Naive B cell (primary cell): ENCODE results near the gene ABCC3. TPM values are rescaled to one million over a fixed set of nuclear protein-coding genes. Genes with fewer than 3 reads are reported as not detected.

Source experiments
- ATAC-seq, 2 donors: fragments of 150-1000 bp; cut with Tn5 transposase; 2 replicates each; pipeline ENCODE4 v1.10.0; 2021; ENCODE audit warnings: low read depth in 2 of 2, mild to moderate bottlenecking in 2 of 2, moderate library complexity in 2 of 2
- DNase-seq: peaks from one replicate; pipeline ENCODE4 v3.0.0; 2022
- H3K27ac Mint-ChIP-seq, 6 donors: one replicate each; pipeline ENCODE4 v1.8.0; 2020 to 2022; ENCODE audit warnings: mild to moderate bottlenecking in 6 of 6, mixed read lengths in 6 of 6, moderate library complexity in 5 of 6, inconsistent platforms in 2 of 6
- H3K27me3 Mint-ChIP-seq, 3 donors: one replicate each; pipeline ENCODE4 v1.8.0; 2021 to 2022; ENCODE audit warnings: mixed read lengths in 3 of 3, mild to moderate bottlenecking in 1 of 3
- H3K36me3 Mint-ChIP-seq, 2 donors: one replicate each; pipeline ENCODE4 v1.8.0; 2020 to 2022; ENCODE audit warnings: mixed read lengths in 2 of 2, inconsistent platforms in 1 of 2, mild to moderate bottlenecking in 1 of 2
- H3K4me1 Mint-ChIP-seq, 3 donors: one replicate each; pipeline ENCODE4 v1.8.0; 2020 to 2022; ENCODE audit warnings: mixed read lengths in 3 of 3, inconsistent platforms in 1 of 3, mild to moderate bottlenecking in 1 of 3, moderate library complexity in 1 of 3
- H3K4me3 Mint-ChIP-seq, 8 donors: one replicate each; pipeline ENCODE4 v1.8.0; 2020 to 2022; ENCODE audit warnings: mild to moderate bottlenecking in 8 of 8, mixed read lengths in 8 of 8, moderate library complexity in 8 of 8, inconsistent platforms in 2 of 8
- H3K9me3 Mint-ChIP-seq, 7 donors: one replicate each; pipeline ENCODE4 v1.8.0; 2020 to 2022; ENCODE audit warnings: mixed read lengths in 7 of 7, mild to moderate bottlenecking in 5 of 7, inconsistent platforms in 2 of 7, moderate library complexity in 1 of 7
- polyA plus RNA-seq, 6 donors: library from polyadenylated mRNA; unstranded; fragments of 300-500 nt; fragmentation: Illumina TruSeq; gene quantifications; one replicate each; pipeline ENCODE4 v1.2.3, GENCODE V29; 2021; ENCODE audit warnings: low read depth in 6 of 6

ABCC3 gene
- polyA plus RNA-seq, 6 donors from 2014 or later, result 0.44 to 0.99 (median 0.76) TPM; not detected in 2

DNA sequence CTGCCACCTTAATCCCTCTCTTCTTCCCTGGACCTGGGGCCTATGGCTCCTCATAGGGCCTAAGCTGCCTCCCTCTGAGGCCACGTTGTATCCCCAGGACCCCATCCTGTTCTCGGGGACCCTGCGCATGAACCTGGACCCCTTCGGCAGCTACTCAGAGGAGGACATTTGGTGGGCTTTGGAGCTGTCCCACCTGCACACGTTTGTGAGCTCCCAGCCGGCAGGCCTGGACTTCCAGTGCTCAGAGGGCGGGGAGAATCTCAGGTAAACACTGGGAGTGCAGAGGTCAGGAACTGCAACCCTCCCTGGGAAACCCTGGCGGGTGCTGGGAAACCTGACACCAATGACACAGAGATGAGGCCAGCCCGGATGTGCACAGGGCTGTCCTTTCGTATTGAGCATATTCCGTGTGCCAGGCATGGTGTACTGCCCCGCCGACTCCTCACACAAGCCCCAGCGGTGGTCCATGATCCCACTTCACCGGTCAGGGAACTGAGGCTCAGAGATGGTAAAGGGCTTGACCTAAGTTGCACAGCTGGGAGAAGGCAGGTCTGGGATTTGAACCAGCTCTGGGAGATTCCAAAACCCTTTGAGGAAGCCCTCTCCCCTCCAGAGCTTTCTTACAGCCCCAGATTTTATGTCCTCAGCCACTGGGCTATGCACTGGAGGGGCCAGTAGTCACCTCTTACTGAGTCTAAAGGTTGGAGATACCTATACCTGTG, 50.1 kb downstream of the ABCC3 start:
- H3K27me3 Mint-ChIP-seq, result peaks cover 11 to 42% (median 30%) of the 10 kb centered on the region in 3 donors
- no peaks in the 10 kb centered on the region for H3K36me3 Mint-ChIP-seq
- peak overlapping the region in 1 of 6 donors; percentile 42 for H3K27ac Mint-ChIP-seq
- H3K4me1 Mint-ChIP-seq, result peaks cover 6 to 9% (median 8%) of the 10 kb centered on the region in 3 donors
- H3K9me3 Mint-ChIP-seq, result no peaks in the 10 kb centered on the region
- no peak overlapping the region for H3K4me3 Mint-ChIP-seq
- no peak for DNase-seq
- no peak for ATAC-seq

DNA sequence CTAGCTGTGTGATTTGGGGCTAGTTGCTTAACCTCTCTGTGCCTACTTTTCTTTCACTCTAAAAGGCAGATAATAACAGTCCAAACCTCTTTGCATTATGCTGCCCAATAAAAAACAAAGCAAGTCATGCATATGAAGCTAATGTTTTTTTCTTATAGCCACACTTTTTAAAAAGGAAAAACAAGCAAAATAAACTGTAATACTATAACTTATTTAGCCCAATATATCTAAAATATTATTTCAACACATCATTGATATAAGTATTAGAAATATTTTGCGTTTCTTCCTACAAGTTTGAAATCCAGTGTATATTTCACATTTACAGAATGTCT, 50.6 kb downstream of the ABCC3 start:
- Mint-ChIP-seq H3K27me3 (peaks cover 8 to 37% (median 25%) of the 10 kb centered on the region in 3 donors), H3K9me3 (no peaks in the 10 kb centered on the region), H3K4me1 (peaks cover 6 to 9% (median 8%) of the 10 kb centered on the region in 3 donors), H3K27ac (no peak overlapping the region), H3K36me3 (no peaks in the 10 kb centered on the region), H3K4me3 (no peak overlapping the region)
- no peak for ATAC-seq
- DNase-seq, result no peak

DNA sequence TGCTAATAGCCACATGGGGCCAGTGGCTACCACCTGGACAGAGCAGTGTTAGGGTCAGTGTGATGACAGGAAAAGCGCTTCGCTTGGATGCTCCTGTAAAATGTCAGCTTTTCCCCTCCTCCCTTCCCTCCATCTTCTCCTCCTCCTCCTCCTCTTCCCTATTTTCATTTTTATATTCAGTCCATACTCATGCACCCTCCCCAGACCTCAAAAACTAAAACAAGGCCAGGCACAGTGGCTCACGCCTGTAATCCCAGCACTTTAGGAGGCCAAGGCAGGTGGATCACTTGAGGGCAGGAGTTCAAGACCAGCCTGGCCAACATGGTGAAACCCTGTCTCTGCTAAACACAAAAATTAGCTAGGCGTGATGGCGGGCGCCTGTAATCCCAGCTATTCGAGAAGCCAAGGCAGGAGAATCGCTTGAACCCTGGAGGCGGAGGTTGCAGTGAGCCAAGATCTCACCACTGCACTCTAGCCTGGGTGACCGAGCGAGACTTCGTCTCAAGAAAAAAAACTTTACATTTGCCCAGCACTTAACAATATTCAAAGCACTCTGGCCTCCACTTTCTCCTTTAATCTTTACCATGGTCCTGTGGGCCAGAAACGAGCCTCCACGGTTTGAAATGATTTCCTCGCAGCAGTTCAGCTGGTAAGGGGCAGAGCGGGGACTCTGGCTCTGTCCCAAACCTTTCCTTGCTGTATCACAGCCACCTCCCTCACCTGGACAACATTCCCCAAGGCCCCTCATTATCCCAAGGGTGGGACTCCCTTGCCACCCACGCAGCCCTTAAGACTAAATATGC, 51.2 kb downstream of the ABCC3 start:
- peaks cover 4 to 9% (median 6%) of the 10 kb centered on the region in 3 donors for H3K4me1 Mint-ChIP-seq
- H3K27me3 Mint-ChIP-seq, result peaks cover 8 to 31% (median 19%) of the 10 kb centered on the region in 3 donors
- no peak overlapping the region for H3K4me3 Mint-ChIP-seq
- no peaks in the 10 kb centered on the region for H3K36me3 Mint-ChIP-seq
- no peaks in the 10 kb centered on the region for H3K9me3 Mint-ChIP-seq
- no peak overlapping the region for H3K27ac Mint-ChIP-seq
- no peak for DNase-seq
- no peak for ATAC-seq

DNA sequence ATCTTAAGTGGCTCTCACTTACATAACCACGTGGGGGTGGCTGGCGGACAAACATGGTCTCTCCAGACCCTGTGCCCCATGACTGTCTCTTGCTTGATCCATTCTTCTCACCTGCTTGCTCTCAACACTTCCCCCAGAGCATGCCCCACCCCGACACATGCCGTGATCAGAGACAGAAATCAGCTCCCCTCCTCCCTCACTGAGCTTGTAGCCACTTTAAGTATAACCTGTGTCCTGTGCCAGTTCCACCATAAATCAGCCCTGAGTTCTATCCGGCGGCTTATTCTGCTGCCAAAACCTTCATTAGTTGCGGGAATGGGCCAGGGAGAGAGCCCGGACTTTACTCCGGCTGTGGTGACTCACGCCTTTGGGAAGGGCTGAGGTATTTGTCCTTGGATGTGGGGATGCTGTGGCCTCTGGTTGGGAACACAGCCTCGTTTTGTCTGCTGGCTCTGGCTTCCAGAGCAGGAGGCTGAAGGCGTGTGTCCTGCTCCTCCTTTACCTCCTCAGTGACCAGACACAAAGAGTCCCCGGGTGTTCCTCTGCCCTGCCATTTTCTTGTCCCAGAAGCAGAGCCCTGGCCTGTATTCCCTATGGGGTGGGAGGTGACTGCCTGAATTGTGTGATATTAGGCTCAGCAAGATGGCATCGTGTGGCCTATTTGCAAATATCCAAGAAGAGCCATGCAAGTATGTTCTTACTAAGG, 52.0 kb downstream of the ABCC3 start:
- Mint-ChIP-seq H3K27ac (peak overlapping the region in 1 of 6 donors; percentile 53), H3K9me3 (no peaks in the 10 kb centered on the region), H3K36me3 (no peaks in the 10 kb centered on the region), H3K4me1 (peaks cover 0 to 4% (median 0%) of the 10 kb centered on the region in 3 donors), H3K27me3 (peaks cover 1 to 23% (median 11%) of the 10 kb centered on the region in 3 donors), H3K4me3 (no peak overlapping the region)
- no peak for ATAC-seq
- no peak for DNase-seq

DNA sequence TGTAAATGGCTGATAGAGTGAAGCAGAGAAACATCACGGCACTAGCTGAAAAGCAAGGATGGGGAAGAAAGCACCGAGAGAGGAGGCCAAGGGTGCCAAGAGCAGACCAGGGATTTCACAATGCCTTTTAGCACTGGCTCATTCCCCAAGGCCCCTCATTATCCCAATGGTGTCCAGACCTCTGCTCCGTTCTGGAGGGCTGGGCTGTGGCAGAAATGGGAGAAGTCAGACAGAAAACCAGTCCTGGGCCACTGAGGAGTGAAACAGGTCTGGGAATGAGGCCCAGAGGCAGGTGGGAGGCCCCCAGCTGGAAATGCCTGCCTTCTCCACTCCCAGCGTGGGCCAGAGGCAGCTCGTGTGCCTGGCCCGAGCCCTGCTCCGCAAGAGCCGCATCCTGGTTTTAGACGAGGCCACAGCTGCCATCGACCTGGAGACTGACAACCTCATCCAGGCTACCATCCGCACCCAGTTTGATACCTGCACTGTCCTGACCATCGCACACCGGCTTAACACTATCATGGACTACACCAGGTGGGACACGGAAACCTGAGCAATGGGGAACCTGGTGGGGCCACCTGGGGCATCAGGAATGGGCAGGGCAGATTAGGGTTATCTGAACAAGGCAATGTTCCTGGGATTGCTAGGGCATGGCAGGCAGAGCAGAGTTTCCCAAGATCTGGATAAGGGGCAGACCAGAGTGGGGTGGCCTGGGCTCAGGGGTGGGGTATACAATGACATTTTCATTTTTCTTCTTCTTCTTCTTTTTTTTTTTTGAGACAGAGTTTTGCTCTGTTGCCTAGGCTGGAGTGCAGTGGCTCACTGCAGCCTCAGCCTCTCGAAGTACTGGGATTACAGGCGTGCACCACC, 52.8 kb downstream of the ABCC3 start:
- H3K36me3 Mint-ChIP-seq, result no peaks in the 10 kb centered on the region
- peaks cover 0 to 15% (median 3%) of the 10 kb centered on the region in 3 donors for H3K27me3 Mint-ChIP-seq
- peak overlapping the region in 1 of 6 donors; percentile 53 for H3K27ac Mint-ChIP-seq
- no peaks in the 10 kb centered on the region for H3K9me3 Mint-ChIP-seq
- H3K4me3 Mint-ChIP-seq, result no peak overlapping the region
- no peaks in the 10 kb centered on the region for H3K4me1 Mint-ChIP-seq
- DNase-seq (no peak), ATAC-seq (no peak)

DNA sequence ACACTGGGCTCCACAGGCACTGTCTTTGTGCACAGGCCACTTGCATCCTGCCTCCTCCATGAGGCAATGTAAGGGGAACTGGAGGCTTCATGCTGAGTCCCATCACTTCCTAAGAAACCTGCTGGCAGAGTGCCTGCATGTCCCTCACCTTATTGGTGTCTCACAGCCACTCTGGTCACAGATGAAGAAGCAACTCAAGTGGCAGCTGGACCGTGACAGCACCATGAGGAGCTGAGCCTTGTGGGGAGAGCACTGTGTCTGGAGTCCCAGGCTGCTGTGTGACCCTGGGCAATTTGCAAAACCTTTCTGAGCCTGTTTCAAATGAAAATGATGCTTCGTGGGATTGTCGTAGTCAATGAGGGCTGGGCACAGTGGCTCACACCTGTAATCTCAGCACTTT, 53.6 kb downstream of the ABCC3 start:
- DNase-seq (no peak), ATAC-seq (no peak)
- H3K27me3 Mint-ChIP-seq, result peaks cover 0 to 8% (median 0%) of the 10 kb centered on the region in 3 donors
- no peaks in the 10 kb centered on the region for H3K9me3 Mint-ChIP-seq
- peak overlapping the region in 1 of 6 donors; percentile 89 for H3K27ac Mint-ChIP-seq
- no peak overlapping the region for H3K4me3 Mint-ChIP-seq
- no peaks in the 10 kb centered on the region for H3K4me1 Mint-ChIP-seq
- H3K36me3 Mint-ChIP-seq, result no peaks in the 10 kb centered on the region

DNA sequence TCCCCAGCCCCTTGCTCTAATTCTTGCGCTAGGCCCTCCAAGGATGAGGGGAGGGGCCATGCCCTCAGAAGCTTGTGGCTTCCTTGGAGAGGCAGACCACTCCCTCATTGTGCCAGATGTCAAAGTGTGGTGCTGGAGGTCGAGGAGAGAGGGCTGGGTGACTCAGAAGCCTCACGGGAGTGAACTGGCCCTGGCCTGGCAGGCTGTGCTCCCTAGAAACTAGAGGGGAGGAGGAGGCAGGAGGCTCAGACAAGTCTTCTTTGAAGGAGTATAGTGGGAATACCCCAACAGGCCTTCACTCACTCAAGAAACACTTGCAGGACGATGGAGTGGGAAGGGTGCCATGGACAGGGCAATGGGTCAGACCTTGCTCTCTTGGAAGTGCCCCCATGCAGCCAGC, 54.6 kb downstream of the ABCC3 start:
- H3K4me3 Mint-ChIP-seq, result no peak overlapping the region
- no peak overlapping the region for H3K27ac Mint-ChIP-seq
- no peaks in the 10 kb centered on the region for H3K4me1 Mint-ChIP-seq
- H3K9me3 Mint-ChIP-seq, result no peaks in the 10 kb centered on the region
- peaks cover 0 to 8% (median 0%) of the 10 kb centered on the region in 3 donors for H3K27me3 Mint-ChIP-seq
- ATAC-seq (no peak), DNase-seq (no peak)
- no peaks in the 10 kb centered on the region for H3K36me3 Mint-ChIP-seq

DNA sequence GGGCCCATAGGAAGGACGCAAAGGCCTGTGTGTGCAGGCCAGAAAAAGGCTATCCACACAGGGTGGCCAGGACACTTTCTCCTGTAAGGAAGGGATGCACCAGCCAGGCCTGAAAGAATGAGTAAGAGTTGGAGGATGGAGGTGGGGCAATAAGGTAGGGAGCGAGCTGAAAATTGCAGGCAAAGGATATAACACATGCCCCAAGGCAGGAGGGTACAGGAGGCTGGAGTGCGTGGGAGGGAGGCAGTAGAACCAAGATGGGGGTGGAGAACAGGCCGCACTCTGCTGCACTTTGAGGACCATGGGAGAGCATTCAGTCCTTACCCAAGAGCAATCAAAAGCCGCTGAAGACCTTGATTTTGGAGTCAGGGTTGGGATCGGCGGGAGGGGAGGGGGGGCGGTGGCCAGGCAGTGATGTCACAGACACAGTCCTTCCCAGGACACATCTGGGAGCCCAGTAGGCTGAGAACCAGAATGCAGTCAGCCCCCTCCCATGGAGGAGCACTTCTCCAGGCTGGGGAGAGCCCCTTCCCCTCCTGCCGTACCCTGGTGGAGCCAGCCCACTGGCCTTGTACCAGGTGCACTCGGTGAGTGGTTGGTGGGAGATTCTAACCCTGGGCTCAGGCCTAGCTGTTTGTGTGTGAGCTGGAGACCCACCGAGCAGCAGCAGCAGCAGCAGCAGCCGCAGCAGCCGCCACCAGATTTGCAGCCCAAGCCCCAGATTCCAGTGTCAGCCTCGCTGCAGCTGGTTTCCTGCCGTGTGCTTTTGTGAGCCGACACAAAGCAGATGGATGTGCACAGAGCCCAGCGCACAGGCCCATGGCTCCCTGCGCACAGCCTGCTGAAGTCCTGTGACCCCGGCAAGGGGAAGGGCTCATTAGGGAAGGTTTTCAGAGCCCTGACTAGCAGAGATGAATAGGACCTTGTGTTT, 55.5 kb downstream of the ABCC3 start:
- Mint-ChIP-seq H3K4me1 (no peaks in the 10 kb centered on the region), H3K36me3 (no peaks in the 10 kb centered on the region), H3K27ac (peak overlapping the region in 3 of 6 donors; percentile 16 to 78 (median 42)), H3K27me3 (peaks cover 0 to 8% (median 0%) of the 10 kb centered on the region in 3 donors), H3K4me3 (no peak overlapping the region), H3K9me3 (no peaks in the 10 kb centered on the region)
- no peak for DNase-seq
- no peak for ATAC-seq

DNA sequence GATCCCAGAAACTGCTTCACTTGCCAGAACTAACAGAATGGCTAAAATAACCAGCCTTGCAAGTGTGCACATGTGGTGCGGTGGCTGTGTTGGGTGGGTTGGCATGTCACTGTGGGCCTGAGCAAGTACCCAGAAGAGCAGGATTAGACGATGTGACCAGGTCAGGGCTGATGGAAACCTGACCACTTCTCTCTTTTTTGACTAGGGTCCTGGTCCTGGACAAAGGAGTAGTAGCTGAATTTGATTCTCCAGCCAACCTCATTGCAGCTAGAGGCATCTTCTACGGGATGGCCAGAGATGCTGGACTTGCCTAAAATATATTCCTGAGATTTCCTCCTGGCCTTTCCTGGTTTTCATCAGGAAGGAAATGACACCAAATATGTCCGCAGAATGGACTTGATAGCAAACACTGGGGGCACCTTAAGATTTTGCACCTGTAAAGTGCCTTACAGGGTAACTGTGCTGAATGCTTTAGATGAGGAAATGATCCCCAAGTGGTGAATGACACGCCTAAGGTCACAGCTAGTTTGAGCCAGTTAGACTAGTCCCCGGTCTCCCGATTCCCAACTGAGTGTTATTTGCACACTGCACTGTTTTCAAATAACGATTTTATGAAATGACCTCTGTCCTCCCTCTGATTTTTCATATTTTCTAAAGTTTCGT, 56.3 kb downstream of the ABCC3 start:
- H3K4me1 Mint-ChIP-seq, result no peaks in the 10 kb centered on the region
- peak overlapping the region in 1 of 6 donors; percentile 49 for H3K27ac Mint-ChIP-seq
- peaks cover 0 to 7% of the 10 kb centered on the region in 2 donors for H3K36me3 Mint-ChIP-seq
- DNase-seq (no peak), ATAC-seq (no peak)
- H3K27me3 Mint-ChIP-seq, result peaks cover 0 to 8% (median 0%) of the 10 kb centered on the region in 3 donors
- H3K4me3 Mint-ChIP-seq, result no peak overlapping the region
- H3K9me3 Mint-ChIP-seq, result no peaks in the 10 kb centered on the region

DNA sequence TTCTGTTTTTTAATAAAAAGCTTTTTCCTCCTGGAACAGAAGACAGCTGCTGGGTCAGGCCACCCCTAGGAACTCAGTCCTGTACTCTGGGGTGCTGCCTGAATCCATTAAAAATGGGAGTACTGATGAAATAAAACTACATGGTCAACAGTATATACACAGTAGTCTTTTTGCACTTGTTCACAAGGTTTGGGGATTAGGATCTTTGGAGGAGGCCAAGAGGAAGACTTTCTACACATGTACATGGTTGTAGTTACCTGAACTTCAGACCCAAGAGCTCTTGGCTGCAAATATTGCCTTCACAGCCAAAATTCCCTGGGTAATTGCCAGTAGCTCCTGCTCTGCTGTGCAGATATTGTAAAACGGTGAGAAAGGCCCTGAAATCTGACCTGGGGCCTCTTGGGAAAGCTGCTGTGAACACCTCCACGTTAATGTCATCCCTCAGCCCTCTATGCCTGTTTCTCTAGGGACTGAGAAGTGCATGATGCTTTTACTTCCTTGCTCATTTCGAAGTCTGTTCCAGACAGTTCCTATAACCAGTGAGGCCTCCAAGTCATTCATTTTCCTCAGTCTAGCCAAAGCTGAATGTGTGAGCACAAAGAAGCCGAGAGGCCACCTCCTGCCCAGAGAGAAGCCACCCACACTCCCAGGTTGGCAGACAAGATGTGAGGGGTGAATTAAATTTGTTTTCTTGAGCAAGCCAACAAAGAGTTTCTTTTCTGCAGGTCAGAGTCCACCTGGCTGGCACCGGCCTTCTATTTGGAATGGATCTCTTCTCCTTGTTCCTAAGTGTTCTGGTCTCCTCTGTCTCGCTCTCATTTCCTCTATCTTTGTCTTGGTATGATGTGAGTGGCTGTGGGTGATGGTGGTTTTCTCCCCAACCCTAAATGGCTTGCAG, 57.1 kb downstream of the ABCC3 start:
- Mint-ChIP-seq H3K4me3 (no peak overlapping the region), H3K36me3 (peaks cover 0 to 8% of the 10 kb centered on the region in 2 donors), H3K27ac (peak overlapping the region in 1 of 6 donors; percentile 23), H3K9me3 (no peaks in the 10 kb centered on the region), H3K4me1 (no peaks in the 10 kb centered on the region), H3K27me3 (peaks cover 0 to under 1% (median 0%) of the 10 kb centered on the region in 3 donors)
- ATAC-seq, result no peak
- DNase-seq, result no peak
